ENCODE results near the gene HES5.

DNA sequence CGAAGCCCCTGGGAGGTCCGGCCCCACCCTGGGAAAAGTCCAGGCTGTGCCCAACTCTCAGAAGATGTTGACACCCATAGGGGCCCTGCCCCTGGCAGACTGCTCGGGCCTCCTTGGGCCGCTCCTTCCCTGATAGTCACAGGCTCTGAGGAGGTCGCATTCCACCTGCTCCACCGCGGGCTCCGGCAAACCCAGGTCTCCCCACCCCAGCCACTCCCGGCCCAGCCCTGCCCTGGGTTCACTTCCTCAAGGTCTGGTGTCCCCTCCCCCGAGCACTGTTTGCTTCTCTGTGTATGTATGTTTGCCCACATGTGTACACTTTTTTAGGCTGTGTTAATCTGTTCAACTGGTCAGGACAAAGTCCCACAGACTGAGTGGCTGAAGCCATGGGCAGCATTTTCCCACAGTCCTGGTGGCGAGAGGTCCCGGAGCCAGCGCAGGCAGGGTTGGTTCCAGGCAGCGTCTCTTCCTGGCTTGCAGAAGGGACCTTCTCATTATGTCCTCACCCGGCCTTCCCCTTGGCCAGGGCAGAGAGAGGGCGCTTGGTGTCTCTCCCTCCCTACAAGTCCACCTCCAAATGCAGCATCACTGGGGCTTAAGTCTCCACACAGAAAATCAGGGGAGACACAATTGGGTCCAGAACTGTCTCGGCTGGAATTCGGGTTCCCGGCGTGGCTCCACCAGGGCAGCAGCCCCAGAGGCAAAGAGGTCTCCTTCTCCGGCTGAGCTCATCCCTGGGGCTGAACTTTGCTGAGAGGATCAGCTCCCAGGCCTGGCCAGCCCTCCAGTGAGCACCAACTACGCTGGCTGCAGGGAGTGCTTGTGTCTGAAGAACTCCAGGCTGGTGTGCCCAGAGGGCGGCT is 46.0 kb upstream of the HES5 start:
- TF ChIP-seq, protein P1, sequence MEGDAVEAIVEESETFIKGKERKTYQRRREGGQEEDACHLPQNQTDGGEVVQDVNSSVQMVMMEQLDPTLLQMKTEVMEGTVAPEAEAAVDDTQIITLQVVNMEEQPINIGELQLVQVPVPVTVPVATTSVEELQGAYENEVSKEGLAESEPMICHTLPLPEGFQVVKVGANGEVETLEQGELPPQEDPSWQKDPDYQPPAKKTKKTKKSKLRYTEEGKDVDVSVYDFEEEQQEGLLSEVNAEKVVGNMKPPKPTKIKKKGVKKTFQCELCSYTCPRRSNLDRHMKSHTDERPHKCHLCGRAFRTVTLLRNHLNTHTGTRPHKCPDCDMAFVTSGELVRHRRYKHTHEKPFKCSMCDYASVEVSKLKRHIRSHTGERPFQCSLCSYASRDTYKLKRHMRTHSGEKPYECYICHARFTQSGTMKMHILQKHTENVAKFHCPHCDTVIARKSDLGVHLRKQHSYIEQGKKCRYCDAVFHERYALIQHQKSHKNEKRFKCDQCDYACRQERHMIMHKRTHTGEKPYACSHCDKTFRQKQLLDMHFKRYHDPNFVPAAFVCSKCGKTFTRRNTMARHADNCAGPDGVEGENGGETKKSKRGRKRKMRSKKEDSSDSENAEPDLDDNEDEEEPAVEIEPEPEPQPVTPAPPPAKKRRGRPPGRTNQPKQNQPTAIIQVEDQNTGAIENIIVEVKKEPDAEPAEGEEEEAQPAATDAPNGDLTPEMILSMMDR (IDR thresholded peaks at IDR 0.05; ENCODE audit: low read depth, low read length), result no peak
- no peak for TF ChIP-seq EZH2phosphoT487 (IDR thresholded peaks at IDR 0.05; ENCODE audit: low read depth)
